Body of pancreas (tissue), 4 donors: ENCODE data around the gene NOSTRIN.

ENCODE experiments used
- CTCF ChIP-seq, 7 experiments: fragments of 450-650 bp in 4 of 7; fragments of 200-600 bp in 3 of 7; sonication (generic) in 3 of 7; IDR thresholded peaks; one replicate each; pipeline ENCODE4 v1.5.1; 2016 to 2019; ENCODE audit warnings: antibody characterized with exemption in 7 of 7
- POLR2A ChIP-seq, 3 donors: fragments of 450-650 bp; IDR thresholded peaks; one replicate each; pipeline ENCODE4 v1.6.1; 2016; ENCODE audit warnings: antibody characterized with exemption in 3 of 3, mild to moderate bottlenecking in 2 of 3

- no peak for TF ChIP-seq POLR2A (IDR thresholded peaks at IDR 0.05)
- TF ChIP-seq CTCF (IDR thresholded peaks at IDR 0.05) = no peak
Measured at GRCh38 chr2:168796090-168796577, 6.3 kb upstream of the NOSTRIN start.
